H9 (cell line): ENCODE measurements around the gene DRD4. TPM values are rescaled to one million over a fixed set of nuclear protein-coding genes. Genes with fewer than 3 reads are reported as not detected.
A peak's percentile ranks its signal among the peaks of the same experiment; 100 is the strongest.

ENCODE experiments used
- DNase-seq: peaks from one replicate; pipeline ENCODE4 v3.0.0-alpha.2; 2017
- H2AFZ ChIP-seq: one replicate; pipeline ENCODE4 v1.6.1; 2013; ENCODE audit warnings: mild to moderate bottlenecking, low read length, control low read depth, moderate library complexity
- H2AK5ac ChIP-seq: 2 replicates; pipeline ENCODE4 v1.6.1; 2013; ENCODE audit warnings: low read length, control low read depth, mixed read lengths; ENCODE audit not compliant: insufficient read length
- H2BK120ac ChIP-seq: one replicate; pipeline ENCODE4 v1.6.1; 2013; ENCODE audit warnings: low read depth, mild to moderate bottlenecking, low read length, control low read depth, inconsistent platforms; ENCODE audit not compliant: poor library complexity, severe bottlenecking
- H2BK12ac ChIP-seq: 2 replicates; pipeline ENCODE4 v1.6.1; 2013; ENCODE audit warnings: low read length, control low read depth, mixed read lengths, low read depth; ENCODE audit not compliant: insufficient read length
- H2BK15ac ChIP-seq: 2 replicates; pipeline ENCODE4 v1.6.1; 2013; ENCODE audit warnings: low read depth, low read length, control low read depth
- H2BK20ac ChIP-seq: one replicate; pipeline ENCODE4 v1.6.1; 2013; ENCODE audit warnings: low read depth, mild to moderate bottlenecking, low read length, control low read depth, inconsistent platforms; ENCODE audit not compliant: poor library complexity, severe bottlenecking
- H2BK5ac ChIP-seq: 2 replicates; pipeline ENCODE4 v1.6.1; 2013; ENCODE audit warnings: low read length, control low read depth, mixed read lengths; ENCODE audit not compliant: insufficient read length
- H3K14ac ChIP-seq: 2 replicates; pipeline ENCODE4 v1.6.1; 2013; ENCODE audit warnings: low read length, control low read depth; ENCODE audit not compliant: insufficient read depth
- H3K18ac ChIP-seq: 2 replicates; pipeline ENCODE4 v1.6.1; 2013; ENCODE audit warnings: low read depth, mild to moderate bottlenecking, mixed read lengths, low read length, control low read depth; ENCODE audit not compliant: insufficient read length
- H3K23ac ChIP-seq: 2 replicates; pipeline ENCODE4 v1.6.1; 2013; ENCODE audit warnings: low read length, control low read depth, mixed read lengths, low read depth; ENCODE audit not compliant: insufficient read length
- H3K23me2 ChIP-seq: 2 replicates; pipeline ENCODE4 v1.6.1; 2013; ENCODE audit warnings: low read depth, mild to moderate bottlenecking, mixed read lengths, low read length, control low read depth; ENCODE audit not compliant: insufficient read length, poor library complexity, severe bottlenecking
- H3K27ac ChIP-seq: 2 replicates; pipeline ENCODE4 v1.5.1; 2013; ENCODE audit warnings: low read length, control low read depth, mixed read lengths, low read depth; ENCODE audit not compliant: insufficient read length
- H3K27me3 ChIP-seq: 2 replicates; pipeline ENCODE4 v1.6.1; 2013; ENCODE audit warnings: low read length, control low read depth, inconsistent platforms; ENCODE audit not compliant: insufficient read depth
- H3K4ac ChIP-seq: 2 replicates; pipeline ENCODE4 v1.6.1; 2013; ENCODE audit warnings: low read depth, mild to moderate bottlenecking, control low read depth, inconsistent platforms, low read length, moderate library complexity
- H3K4me1 ChIP-seq: 2 replicates; pipeline ENCODE4 v1.6.1; 2013; ENCODE audit warnings: low read length, control low read depth, inconsistent platforms; ENCODE audit not compliant: insufficient read depth
- H3K4me2 ChIP-seq: 2 replicates; pipeline ENCODE4 v1.6.1; 2013; ENCODE audit warnings: low read length, control low read depth, mixed read lengths; ENCODE audit not compliant: insufficient read length, insufficient read depth
- H3K56ac ChIP-seq: 2 replicates; pipeline ENCODE4 v1.6.1; 2013; ENCODE audit warnings: low read depth, mild to moderate bottlenecking, mixed read lengths, low read length, control low read depth; ENCODE audit not compliant: insufficient read length
- H3K79me1 ChIP-seq: 2 replicates; pipeline ENCODE4 v1.6.1; 2013; ENCODE audit warnings: low read depth, mild to moderate bottlenecking, moderate library complexity, low read length, control low read depth, inconsistent platforms; ENCODE audit not compliant: insufficient read depth, poor library complexity, severe bottlenecking
- H3K79me2 ChIP-seq: 2 replicates; pipeline ENCODE4 v1.6.1; 2013; ENCODE audit warnings: low read length, control low read depth, inconsistent platforms; ENCODE audit not compliant: insufficient read depth
- H3K9ac ChIP-seq: 2 replicates; pipeline ENCODE4 v1.6.1; 2013; ENCODE audit warnings: low read length, control low read depth, mixed read lengths; ENCODE audit not compliant: insufficient read length; ENCODE audit errors: extremely low read depth
- H3K9me3 ChIP-seq: one replicate; pipeline ENCODE4 v1.6.1; 2013; ENCODE audit warnings: low read depth, low read length, inconsistent platforms; ENCODE audit not compliant: control insufficient read depth
- H3T11ph ChIP-seq: one replicate; pipeline ENCODE4 v1.6.1; 2013; ENCODE audit warnings: mild to moderate bottlenecking, low read length, control low read depth, inconsistent platforms
- H4K20me1 ChIP-seq: one replicate; pipeline ENCODE4 v1.6.1; 2013; ENCODE audit not compliant: control insufficient read depth, insufficient read length, insufficient read depth
- H4K5ac ChIP-seq: 2 replicates; pipeline ENCODE4 v1.6.1; 2013; ENCODE audit warnings: low read depth, mild to moderate bottlenecking, mixed read lengths, low read length, control low read depth; ENCODE audit not compliant: insufficient read length
- H4K8ac ChIP-seq: replicated peaks from 2 replicates; pipeline ENCODE4 v1.6.1; 2013; ENCODE audit warnings: low read length, control low read depth, mixed read lengths, low read depth; ENCODE audit not compliant: insufficient read length
- H4K91ac ChIP-seq: 2 replicates; pipeline ENCODE4 v1.6.1; 2013; ENCODE audit warnings: low read depth, mild to moderate bottlenecking, moderate library complexity, mixed read lengths, low read length, control low read depth; ENCODE audit not compliant: insufficient read length
- H3K27ac Mint-ChIP-seq, 3 experiments: 2 replicates in 2 of 3; 3 replicates in 1 of 3; pipeline ENCODE4 v1.8.0; 2020 to 2021; ENCODE audit warnings: mixed read lengths in 3 of 3, mild to moderate bottlenecking in 1 of 3, moderate library complexity in 1 of 3
- H3K27me3 Mint-ChIP-seq: 2 replicates; pipeline ENCODE4 v1.8.0; 2021; ENCODE audit warnings: low read depth, mild to moderate bottlenecking, moderate library complexity, mixed read lengths
- H3K36me3 Mint-ChIP-seq, 3 experiments: 2 replicates in 2 of 3; 3 replicates in 1 of 3; pipeline ENCODE4 v1.8.0; 2020 to 2021; ENCODE audit warnings: low read depth in 3 of 3, mixed read lengths in 3 of 3; ENCODE audit not compliant: insufficient read depth in 1 of 3
- H3K4me1 Mint-ChIP-seq, 2 experiments: 2 replicates each; pipeline ENCODE4 v1.8.0; 2020; ENCODE audit warnings: mixed read lengths in 2 of 2
- H3K4me3 Mint-ChIP-seq, 2 experiments: 2 replicates in 1 of 2; 3 replicates in 1 of 2; pipeline ENCODE4 v1.8.0; 2020 to 2021; ENCODE audit warnings: mild to moderate bottlenecking in 2 of 2, mixed read lengths in 2 of 2, moderate library complexity in 1 of 2
- H3K9me3 Mint-ChIP-seq, 2 experiments: 2 replicates in 1 of 2; 3 replicates in 1 of 2; pipeline ENCODE4 v1.8.0; 2020; ENCODE audit warnings: mild to moderate bottlenecking in 2 of 2, mixed read lengths in 2 of 2, moderate library complexity in 1 of 2
- CTCF ChIP-seq: fragments of 200-600 bp; sonication (generic); conservative IDR thresholded peaks from 3 replicates; pipeline ENCODE4 v1.8.0; 2021; ENCODE audit warnings: antibody characterized with exemption, mild to moderate bottlenecking
- WGBS: extraction: QIAGEN DNeasy Blood & Tissue Kit; methylation state at CpG from one replicate; pipeline ENCODE4 v1.1.7; 2013; ENCODE audit warnings: missing lambda C conversion rate, low lambda C conversion rate, mixed read lengths; ENCODE audit not compliant: insufficient read length; ENCODE audit errors: extremely low coverage; 5-methylcytosine and 5-hydroxymethylcytosine counted together
- total RNA-seq: library from RNA; stranded (reverse); gene quantifications from 2 replicates; pipeline ENCODE4 v1.2.1, GENCODE V29; 2021

Gene DRD4
- total RNA-seq, 1 experiment from 2014 or later: 6.8 TPM

- Histone ChIP-seq H2BK5ac (no peak overlapping the region), H2AK5ac (no peak overlapping the region), H3K27ac (no peak overlapping the region), H3T11ph (no peak overlapping the region), H3K79me2 (no peaks in the 10 kb centered on the region), H3K79me1 (no peaks in the 10 kb centered on the region), H3K14ac (no peak overlapping the region), H3K4me1 (no peaks in the 10 kb centered on the region), H3K27me3 (no peaks in the 10 kb centered on the region), H3K56ac (no peak overlapping the region), H3K4me2 (no peak overlapping the region), H2BK20ac (no peak overlapping the region), H4K5ac (no peak overlapping the region), H3K4ac (no peak overlapping the region), H3K9ac (no peak overlapping the region), H2AFZ (no peak overlapping the region), H4K20me1 (no peaks in the 10 kb centered on the region), H4K91ac (no peak overlapping the region), H3K9me3 (no peaks in the 10 kb centered on the region), H2BK15ac (no peak overlapping the region), H4K8ac (no peak overlapping the region), H3K23ac (no peak overlapping the region), H3K23me2 (peaks cover 4% of the 10 kb centered on the region), H2BK120ac (no peak overlapping the region), H2BK12ac (no peak overlapping the region), H3K18ac (no peak overlapping the region)
- H3K9me3 Mint-ChIP-seq: no peaks in the 10 kb centered on the region
- no peaks in the 10 kb centered on the region for H3K27me3 Mint-ChIP-seq
- H3K36me3 Mint-ChIP-seq: peaks cover 10 to 42% (median 41%) of the 10 kb centered on the region in 3 experiments; a peak in 6 of 7 replicates
- peak; percentile 68 for DNase-seq
- no CpG with 5 or more reads among the region's 27 CpGs for WGBS
- H3K27ac Mint-ChIP-seq: peak overlapping the region in 2 of 3 experiments; percentile 71 to 90; a peak in 5 of 7 replicates
- peak; percentile 49 for TF ChIP-seq CTCF
- peaks cover 4 to 6% of the 10 kb centered on the region in 2 experiments; a peak in 3 of 4 replicates for H3K4me1 Mint-ChIP-seq
- H3K4me3 Mint-ChIP-seq: peak overlapping the region in 1 of 2 experiments; percentile 52; a peak in 1 of 5 replicates
Measured at GRCh38 chr11:612201-612960, 24.7 kb upstream of the DRD4 start.
